Brain microvascular endothelial cell (primary cell): Measurements from ENCODE around the gene SEMA5A.

Experiments
- DNase-seq: peaks from one replicate; pipeline ENCODE4 v3.0.0-alpha.2; 2020
- H3K27ac ChIP-seq: fragments of 250-450 bp; sonication (Bioruptor Pico); 2 replicates; pipeline ENCODE4 v1.5.1; 2020; ENCODE audit warnings: mild to moderate bottlenecking, moderate library complexity
- H3K27me3 ChIP-seq: fragments of 250-450 bp; sonication (Bioruptor Pico); replicated peaks from 2 replicates; pipeline ENCODE4 v1.5.1; 2020; ENCODE audit warnings: mild to moderate bottlenecking
- H3K36me3 ChIP-seq: fragments of 250-450 bp; sonication (Bioruptor Pico); replicated peaks from 2 replicates; pipeline ENCODE4 v1.5.1; 2020; ENCODE audit warnings: mild to moderate bottlenecking
- H3K4me3 ChIP-seq: 2 replicates; pipeline ENCODE4 v1.5.1; 2011; ENCODE audit warnings: low read depth, mild to moderate bottlenecking, control low read depth, low read length, moderate library complexity
- in situ Hi-C: cut with HindIII; loops from 2 replicates; pipeline ENCODE4 v1.10.0; 2017; ENCODE audit warnings: low sequenced_read_pairs, low pct_ligation_motif_present
- TF ChIP-seq, protein P1 (sequence below): IDR thresholded peaks from 2 replicates; pipeline ENCODE4 v1.5.1; 2011; ENCODE audit warnings: low read depth, mild to moderate bottlenecking, moderate library complexity, low read length, control low read depth, inconsistent platforms; ENCODE audit errors: missing control alignments

Gene SEMA5A

DNA sequence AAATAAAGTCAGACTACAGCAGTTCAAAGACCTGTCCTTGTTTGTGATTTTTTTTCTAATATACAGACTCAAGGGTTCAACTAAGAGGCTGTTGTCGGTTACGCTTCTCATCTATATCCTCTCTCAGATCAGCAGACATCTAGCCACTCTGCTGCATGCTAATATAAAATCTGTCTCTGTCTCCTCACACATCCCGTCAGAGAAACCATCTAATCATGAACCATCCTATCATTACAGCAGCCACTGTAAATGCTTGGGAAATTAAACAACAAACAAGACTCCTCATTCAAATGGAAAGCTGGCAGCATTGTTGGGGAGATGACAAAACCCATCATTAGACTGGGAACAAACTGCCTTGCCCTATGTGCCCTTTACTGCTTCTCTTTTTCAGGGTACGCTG, 94.8 kb downstream of the SEMA5A start:
- H3K36me3 ChIP-seq: no peaks in the 10 kb centered on the region
- no peak overlapping the region for H3K4me3 ChIP-seq
- in situ Hi-C loops: no loop called here
- H3K27me3 ChIP-seq: no peaks in the 10 kb centered on the region
- no peak overlapping the region for H3K27ac ChIP-seq
- TF ChIP-seq, protein P1, sequence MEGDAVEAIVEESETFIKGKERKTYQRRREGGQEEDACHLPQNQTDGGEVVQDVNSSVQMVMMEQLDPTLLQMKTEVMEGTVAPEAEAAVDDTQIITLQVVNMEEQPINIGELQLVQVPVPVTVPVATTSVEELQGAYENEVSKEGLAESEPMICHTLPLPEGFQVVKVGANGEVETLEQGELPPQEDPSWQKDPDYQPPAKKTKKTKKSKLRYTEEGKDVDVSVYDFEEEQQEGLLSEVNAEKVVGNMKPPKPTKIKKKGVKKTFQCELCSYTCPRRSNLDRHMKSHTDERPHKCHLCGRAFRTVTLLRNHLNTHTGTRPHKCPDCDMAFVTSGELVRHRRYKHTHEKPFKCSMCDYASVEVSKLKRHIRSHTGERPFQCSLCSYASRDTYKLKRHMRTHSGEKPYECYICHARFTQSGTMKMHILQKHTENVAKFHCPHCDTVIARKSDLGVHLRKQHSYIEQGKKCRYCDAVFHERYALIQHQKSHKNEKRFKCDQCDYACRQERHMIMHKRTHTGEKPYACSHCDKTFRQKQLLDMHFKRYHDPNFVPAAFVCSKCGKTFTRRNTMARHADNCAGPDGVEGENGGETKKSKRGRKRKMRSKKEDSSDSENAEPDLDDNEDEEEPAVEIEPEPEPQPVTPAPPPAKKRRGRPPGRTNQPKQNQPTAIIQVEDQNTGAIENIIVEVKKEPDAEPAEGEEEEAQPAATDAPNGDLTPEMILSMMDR: no peak
- DNase-seq: no peak

DNA sequence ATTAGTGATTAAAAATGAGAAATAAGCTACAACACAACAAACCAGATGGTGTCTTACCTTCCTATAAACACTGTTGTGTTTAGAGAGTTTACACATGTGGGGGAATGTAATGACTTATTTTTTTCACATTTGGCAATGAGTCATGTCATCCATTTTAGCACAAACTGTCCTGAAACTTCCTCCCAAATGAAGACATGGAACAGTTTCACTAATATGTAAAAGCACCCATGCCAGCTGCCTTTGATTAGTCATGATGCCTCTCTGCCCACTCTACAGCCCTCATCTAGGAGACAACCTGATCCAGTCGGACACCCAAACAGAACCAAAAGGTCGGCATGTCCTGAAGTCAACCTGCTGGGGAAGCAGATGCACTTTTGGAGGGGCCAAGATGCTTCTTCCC, 98.2 kb downstream of the SEMA5A start:
- Histone ChIP-seq H3K27ac (no peak overlapping the region), H3K27me3 (no peaks in the 10 kb centered on the region), H3K36me3 (no peaks in the 10 kb centered on the region), H3K4me3 (no peak overlapping the region)
- in situ Hi-C loops: no loop called here
- no peak for DNase-seq
- TF ChIP-seq, protein P1: no peak

DNA sequence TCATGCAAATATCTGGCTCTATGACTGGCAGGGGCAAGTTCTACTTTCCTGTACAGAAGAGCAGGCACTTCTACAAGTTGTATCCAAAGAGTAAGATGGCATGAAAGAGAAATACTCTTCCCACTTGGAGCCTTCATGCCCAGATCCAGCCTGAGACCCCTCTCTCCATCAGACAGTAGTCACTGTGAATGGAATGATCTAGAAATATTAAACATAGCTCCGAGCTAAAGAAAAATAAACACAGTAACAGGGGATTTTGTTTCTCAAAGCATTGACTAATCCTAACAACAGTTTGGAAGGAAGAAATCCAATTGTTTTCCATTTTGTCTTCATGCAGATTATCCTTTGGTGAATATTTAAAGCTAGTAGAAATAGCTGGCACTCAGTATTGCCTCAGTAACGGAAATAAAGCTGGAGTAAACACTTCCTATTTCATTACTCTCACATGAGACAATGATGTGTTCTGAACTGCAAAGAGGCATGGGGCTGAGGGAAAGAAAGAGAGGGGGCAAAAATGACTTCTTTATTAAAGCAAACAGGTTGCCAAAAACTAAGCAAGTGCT, 100.0 kb downstream of the SEMA5A start:
- no peaks in the 10 kb centered on the region for H3K27me3 ChIP-seq
- H3K4me3 ChIP-seq: no peak overlapping the region
- H3K36me3 ChIP-seq: no peaks in the 10 kb centered on the region
- TF ChIP-seq, protein P1: no peak
- no peak overlapping the region for H3K27ac ChIP-seq
- DNase-seq: no peak
- in situ Hi-C loops: no loop called here

DNA sequence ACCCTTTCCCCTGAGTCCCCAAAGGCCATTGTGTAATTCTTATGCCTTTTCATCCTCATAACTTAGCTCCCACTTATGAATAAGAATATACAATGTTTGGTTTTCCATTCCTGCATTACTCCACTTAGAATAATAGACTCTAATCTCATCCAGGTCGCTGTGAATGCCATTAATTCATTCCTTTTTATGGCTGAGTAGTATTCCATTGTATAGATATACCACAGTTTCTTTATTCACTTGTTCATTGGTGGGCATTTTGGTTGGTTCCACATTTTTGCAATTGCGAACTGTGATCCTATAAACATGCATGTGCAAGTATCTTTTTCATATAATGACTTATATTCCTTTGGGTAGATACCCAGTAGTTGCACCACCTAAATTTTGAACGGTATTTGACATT, 101.5 kb downstream of the SEMA5A start:
- in situ Hi-C loops: no loop called here
- no peak overlapping the region for H3K27ac ChIP-seq
- no peak for DNase-seq
- no peaks in the 10 kb centered on the region for H3K27me3 ChIP-seq
- TF ChIP-seq, protein P1: no peak
- H3K36me3 ChIP-seq: no peaks in the 10 kb centered on the region
- H3K4me3 ChIP-seq: no peak overlapping the region

DNA sequence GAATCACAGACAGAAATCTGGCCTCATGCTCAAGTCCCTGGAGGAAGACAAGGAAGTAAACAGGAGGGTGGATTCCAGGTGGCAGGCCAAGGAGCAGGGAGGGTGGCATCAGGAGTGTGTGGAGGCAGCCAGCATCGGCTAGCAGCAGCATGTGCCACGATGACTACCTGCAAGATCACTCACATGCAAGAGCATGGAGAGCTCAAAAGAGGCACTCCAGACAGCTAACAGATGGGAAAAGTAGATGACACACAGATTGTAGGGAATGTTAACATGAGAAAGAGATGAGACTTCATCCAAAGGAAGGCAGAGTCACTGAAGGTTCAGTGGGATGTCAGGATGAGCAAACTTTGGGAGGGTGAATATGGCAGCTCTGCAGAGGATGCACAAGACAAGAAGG, 104.3 kb downstream of the SEMA5A start:
- H3K27me3 ChIP-seq: no peaks in the 10 kb centered on the region
- in situ Hi-C loops: no loop called here
- H3K4me3 ChIP-seq: no peak overlapping the region
- no peak overlapping the region for H3K27ac ChIP-seq
- no peak for DNase-seq
- H3K36me3 ChIP-seq: no peaks in the 10 kb centered on the region
- TF ChIP-seq, protein P1: no peak

DNA sequence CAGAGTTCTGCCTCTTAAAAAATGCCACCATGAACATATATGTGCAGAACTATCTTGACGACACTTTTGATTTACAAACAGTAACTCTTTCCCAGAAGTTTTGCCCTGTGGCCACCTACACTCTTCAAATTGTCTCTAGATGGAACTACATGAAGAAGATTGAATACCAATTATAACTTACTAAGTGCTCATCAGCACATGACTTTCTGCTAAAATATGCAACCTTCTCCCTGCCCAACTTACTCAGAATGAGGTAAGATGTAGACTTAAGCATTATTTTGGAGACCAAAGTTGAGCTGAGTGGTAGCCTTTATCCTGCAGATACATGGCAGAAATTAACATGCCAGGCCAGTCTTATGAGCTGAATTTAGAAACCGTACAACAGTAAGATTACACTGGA, 105.4 kb downstream of the SEMA5A start:
- no peak for DNase-seq

More for the DNA sequence above, 105.4 kb downstream of the SEMA5A start:
- TF ChIP-seq, protein P1: no peak
- no peak overlapping the region for H3K4me3 ChIP-seq
- no peak overlapping the region for H3K27ac ChIP-seq
- no peaks in the 10 kb centered on the region for H3K36me3 ChIP-seq
- no peaks in the 10 kb centered on the region for H3K27me3 ChIP-seq
- in situ Hi-C loops: no loop called here
